Colonic mucosa (tissue), 4 donors: Measurements from ENCODE around the gene SYCP2. TPM values are rescaled to one million over a fixed set of nuclear protein-coding genes. Genes with fewer than 3 reads are reported as not detected.

Experiments used
- DNase-seq: peaks from one replicate; pipeline ENCODE4 v3.0.0-alpha.2; 2020
- H3K27ac ChIP-seq: fragments of 200-600 bp; one replicate; pipeline ENCODE4 v1.8.0; 2021
- H3K27me3 ChIP-seq: fragments of 200-600 bp; one replicate; pipeline ENCODE4 v1.8.0; 2021
- H3K36me3 ChIP-seq: fragments of 200-600 bp; one replicate; pipeline ENCODE4 v1.8.0; 2021
- H3K4me1 ChIP-seq: fragments of 200-600 bp; one replicate; pipeline ENCODE4 v1.8.0; 2021; ENCODE audit warnings: mild to moderate bottlenecking
- H3K4me3 ChIP-seq: fragments of 200-600 bp; one replicate; pipeline ENCODE4 v1.8.0; 2021
- H3K9ac ChIP-seq, 2 donors: one replicate each; pipeline ENCODE4 v1.7.0; 2013; ENCODE audit warnings: control low read depth in 2 of 2, low read depth in 2 of 2, low read length in 2 of 2
- H3K9me3 ChIP-seq: fragments of 200-600 bp; one replicate; pipeline ENCODE4 v1.8.0; 2021
- intact Hi-C: fragments of 100-400 bp; cut with DNase I; formaldehyde crosslinking; loops from one replicate; pipeline ENCODE4 v1.14.1; 2022
- total RNA-seq, 2 donors: library from RNA; stranded (reverse); fragmentation: NEBNext Ultra II Directional in 1 of 2; extraction: Animal tissue kit (Norgen Biotek cat#: 25700) in 1 of 2; gene quantifications; one replicate each; pipeline ENCODE4 v1.2.1, GENCODE V29; 2021
- TF ChIP-seq, protein P1 (sequence below): fragments of 200-600 bp; IDR thresholded peaks from one replicate; pipeline ENCODE4 v1.8.0; 2022; ENCODE audit warnings: antibody characterized with exemption, mild to moderate bottlenecking
- donor health status: healthy.
- donor health status: DM: no; HTN: no; CAD: no.
- donor health status: DM: no; HTN: no; CAD: no.

Gene SYCP2
- total RNA-seq, 2 donors from 2014 or later = 0.74 to 1.1 TPM

- intact Hi-C loops = no loop called here
- Histone ChIP-seq H3K9ac (no peak overlapping the region), H3K27me3 (no peaks in the 10 kb centered on the region), H3K4me3 (no peak overlapping the region), H3K36me3 (no peaks in the 10 kb centered on the region), H3K4me1 (no peaks in the 10 kb centered on the region), H3K9me3 (no peaks in the 10 kb centered on the region), H3K27ac (no peak overlapping the region)
- DNase-seq = no peak
- TF ChIP-seq, protein P1, sequence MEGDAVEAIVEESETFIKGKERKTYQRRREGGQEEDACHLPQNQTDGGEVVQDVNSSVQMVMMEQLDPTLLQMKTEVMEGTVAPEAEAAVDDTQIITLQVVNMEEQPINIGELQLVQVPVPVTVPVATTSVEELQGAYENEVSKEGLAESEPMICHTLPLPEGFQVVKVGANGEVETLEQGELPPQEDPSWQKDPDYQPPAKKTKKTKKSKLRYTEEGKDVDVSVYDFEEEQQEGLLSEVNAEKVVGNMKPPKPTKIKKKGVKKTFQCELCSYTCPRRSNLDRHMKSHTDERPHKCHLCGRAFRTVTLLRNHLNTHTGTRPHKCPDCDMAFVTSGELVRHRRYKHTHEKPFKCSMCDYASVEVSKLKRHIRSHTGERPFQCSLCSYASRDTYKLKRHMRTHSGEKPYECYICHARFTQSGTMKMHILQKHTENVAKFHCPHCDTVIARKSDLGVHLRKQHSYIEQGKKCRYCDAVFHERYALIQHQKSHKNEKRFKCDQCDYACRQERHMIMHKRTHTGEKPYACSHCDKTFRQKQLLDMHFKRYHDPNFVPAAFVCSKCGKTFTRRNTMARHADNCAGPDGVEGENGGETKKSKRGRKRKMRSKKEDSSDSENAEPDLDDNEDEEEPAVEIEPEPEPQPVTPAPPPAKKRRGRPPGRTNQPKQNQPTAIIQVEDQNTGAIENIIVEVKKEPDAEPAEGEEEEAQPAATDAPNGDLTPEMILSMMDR = no peak
Observed at GRCh38 chr20:59836767-59837166, 96.7 kb downstream of the SYCP2 start.

DNA sequence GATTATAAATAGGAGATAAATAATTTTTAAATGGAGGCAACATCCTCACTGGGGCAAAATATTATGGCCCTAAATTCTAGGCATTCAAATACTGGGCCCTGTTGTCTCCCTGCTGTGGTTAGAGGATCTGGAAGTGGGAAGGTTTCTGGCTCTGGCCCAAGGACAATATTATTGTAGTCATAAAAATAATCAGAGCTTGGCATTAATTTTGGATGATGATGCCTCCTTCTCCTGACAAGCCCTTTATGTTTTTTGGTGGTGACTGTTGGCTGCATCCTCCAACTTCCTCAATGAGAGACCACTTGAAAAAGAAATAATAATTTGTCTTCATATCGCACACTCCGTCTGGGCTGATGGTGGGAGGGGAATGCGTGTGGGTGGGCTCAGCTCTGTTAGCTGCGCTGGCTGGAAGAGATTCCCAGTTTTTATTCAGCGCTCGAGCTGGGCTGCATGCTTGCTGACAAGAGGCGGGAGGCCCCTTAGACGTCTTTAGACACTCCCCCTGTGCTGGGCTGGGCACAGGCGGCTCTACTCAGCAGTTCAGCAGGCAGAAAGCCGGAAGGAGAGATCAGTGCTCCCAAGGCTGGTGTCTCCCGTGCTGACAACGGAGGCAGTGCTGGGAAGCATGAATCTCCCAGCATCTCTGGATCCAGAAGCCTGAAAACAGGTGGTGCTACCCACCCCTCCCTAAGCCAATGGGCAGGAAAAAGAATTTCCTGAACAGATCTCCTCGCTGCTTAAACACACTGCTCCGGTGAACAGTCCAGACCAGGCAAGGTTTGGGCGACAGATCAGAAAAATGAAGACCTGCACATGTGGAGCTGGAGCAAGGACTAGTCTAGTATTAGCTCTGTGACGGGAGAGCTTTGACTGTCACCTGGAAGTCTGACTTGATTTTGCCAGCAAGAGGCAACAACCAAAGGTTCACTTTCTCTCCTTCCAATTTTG, 97.7 kb downstream of the SYCP2 start:
- intact Hi-C loops = no loop called here
- Histone ChIP-seq H3K27me3 (no peaks in the 10 kb centered on the region), H3K9ac (peak overlapping the region in 1 of 2 donors; percentile 14), H3K4me3 (no peak overlapping the region), H3K4me1 (no peaks in the 10 kb centered on the region), H3K36me3 (no peaks in the 10 kb centered on the region), H3K9me3 (no peaks in the 10 kb centered on the region), H3K27ac (no peak overlapping the region)
- TF ChIP-seq, protein P1 = no peak
- DNase-seq = peak; percentile 45

GRCh38 chr20:59835057-59835447, 98.4 kb downstream of the SYCP2 start:
- H3K27me3 ChIP-seq = no peaks in the 10 kb centered on the region
- intact Hi-C loops = no loop called here
- H3K36me3 ChIP-seq = no peaks in the 10 kb centered on the region
- DNase-seq = no peak
- H3K9ac ChIP-seq = no peak overlapping the region
- no peak overlapping the region for H3K27ac ChIP-seq
- no peak overlapping the region for H3K4me3 ChIP-seq
- no peaks in the 10 kb centered on the region for H3K9me3 ChIP-seq
- no peaks in the 10 kb centered on the region for H3K4me1 ChIP-seq
- TF ChIP-seq, protein P1 = no peak

GRCh38 chr20:59832406-59833363, 100.8 kb downstream of the SYCP2 start:
- TF ChIP-seq, protein P1 = no peak
- intact Hi-C loops = no loop called here
- H3K27ac ChIP-seq = no peak overlapping the region
- no peak overlapping the region for H3K4me3 ChIP-seq
- no peaks in the 10 kb centered on the region for H3K9me3 ChIP-seq
- H3K27me3 ChIP-seq = no peaks in the 10 kb centered on the region
- H3K4me1 ChIP-seq = no peaks in the 10 kb centered on the region
- no peaks in the 10 kb centered on the region for H3K36me3 ChIP-seq
- DNase-seq = peak; percentile 11
- H3K9ac ChIP-seq = no peak overlapping the region

- Histone ChIP-seq H3K9me3 (no peaks in the 10 kb centered on the region), H3K27ac (no peak overlapping the region), H3K4me3 (no peak overlapping the region), H3K36me3 (no peaks in the 10 kb centered on the region), H3K4me1 (no peaks in the 10 kb centered on the region), H3K27me3 (no peaks in the 10 kb centered on the region), H3K9ac (no peak overlapping the region)
- intact Hi-C loops = no loop called here
- TF ChIP-seq, protein P1 = no peak
- no peak for DNase-seq
Observed at GRCh38 chr20:59831916-59832270, 101.5 kb downstream of the SYCP2 start.
